Panc1 (cell line): Measurements from ENCODE around the gene PARD6B. TPM values are rescaled to one million over a fixed set of nuclear protein-coding genes. Genes with fewer than 3 reads are reported as not detected.
A peak's percentile ranks its signal among the peaks of the same experiment; 100 is the strongest.

Experiments
- ATAC-seq: fragments of 200-7000 bp; cut with Tn5 transposase; 2 replicates; pipeline ENCODE4 v1.9.1; 2020; ENCODE audit warnings: mild to moderate bottlenecking, moderate library complexity
- Bru-seq: library from RNA; stranded (reverse); fragments of 400-500 nt; gene quantifications from one replicate; lab custom pipeline; 2021; lab: Mats Ljungman, UMichigan
- BruChase-seq, 2 experiments: library from RNA; stranded (reverse); fragments of 400-500 nt; gene quantifications; one replicate each; lab custom pipeline; 2021; lab: Mats Ljungman, UMichigan
- BruUV-seq: library from RNA; stranded (reverse); fragments of 400-500 nt; replicated peaks from 2 replicates; lab custom pipeline; 2021; lab: Mats Ljungman, UMichigan
- CTCF ChIA-PET: fragments of 300-600 bp; sonication (Branson Sonifier 250); formaldehyde crosslinking; loops from one replicate; lab custom pipeline; 2022; ENCODE audit warnings: antibody characterized with exemption; lab: Charles Lee
- POLR2A ChIA-PET: fragments of 300-600 bp; sonication (Branson Sonifier 250); formaldehyde crosslinking; loops from one replicate; lab custom pipeline; 2022; ENCODE audit warnings: antibody characterized with exemption; lab: Charles Lee
- DNase-seq: peaks from one replicate; pipeline ENCODE4 v3.0.0-alpha.2; 2010; ENCODE audit warnings: low read depth, low spot score
- H3K27ac ChIP-seq: 2 replicates; pipeline ENCODE4 v1.5.1; 2011; ENCODE audit warnings: mild to moderate bottlenecking, low read length, inconsistent platforms
- H3K27me3 ChIP-seq: fragments of 200-500 bp; sonication (Bioruptor generic); 2 replicates; pipeline ENCODE4 v1.6.0; 2014; ENCODE audit warnings: low read length, inconsistent platforms; ENCODE audit not compliant: control insufficient read depth, insufficient read depth
- H3K36me3 ChIP-seq: fragments of 200-500 bp; sonication (Bioruptor generic); 2 replicates; pipeline ENCODE4 v1.5.1; 2014; ENCODE audit warnings: inconsistent platforms, mild to moderate bottlenecking, low read length, moderate library complexity; ENCODE audit not compliant: control insufficient read depth, insufficient read depth
- H3K4me1 ChIP-seq: 2 replicates; pipeline ENCODE4 v1.5.1; 2011; ENCODE audit warnings: inconsistent platforms, mild to moderate bottlenecking, low read length, moderate library complexity; ENCODE audit not compliant: control insufficient read depth, insufficient read depth
- H3K4me3 ChIP-seq, 2 experiments: 2 replicates each; pipeline ENCODE4 v1.5.1; 2011 to 2012; ENCODE audit warnings: low read depth in 2 of 2, low read length in 2 of 2, mild to moderate bottlenecking in 2 of 2, inconsistent platforms in 1 of 2, moderate library complexity in 1 of 2
- H3K9me3 ChIP-seq: fragments of 200-500 bp; sonication (Bioruptor generic); 2 replicates; pipeline ENCODE4 v1.5.1; 2014; ENCODE audit warnings: low read depth, mild to moderate bottlenecking, inconsistent platforms, low read length, moderate library complexity; ENCODE audit not compliant: control insufficient read depth, insufficient read depth
- CTCF ChIP-seq: fragments of 450-650 bp; IDR thresholded peaks from 2 replicates; pipeline ENCODE4 v1.5.1; 2017; ENCODE audit warnings: mild to moderate bottlenecking
- POLR2AphosphoS5 ChIP-seq: IDR thresholded peaks from 2 replicates; pipeline ENCODE4 v1.6.1; 2012; ENCODE audit warnings: mild to moderate bottlenecking, low read depth, low read length, moderate library complexity
- REST ChIP-seq, 2 experiments: IDR thresholded peaks; 2 replicates each; pipeline ENCODE4 v1.6.1; 2011 to 2012; ENCODE audit warnings: low read depth in 2 of 2, control low read depth in 1 of 2, low read length in 1 of 2, mild to moderate bottlenecking in 1 of 2, moderate library complexity in 1 of 2; ENCODE audit not compliant: insufficient read depth in 1 of 2
- SIN3A ChIP-seq: IDR thresholded peaks from 2 replicates; pipeline ENCODE4 v1.6.1; 2012; ENCODE audit warnings: low read depth, mild to moderate bottlenecking, low read length, moderate library complexity, borderline replicate concordance; ENCODE audit not compliant: insufficient read depth
- TCF7L2 ChIP-seq: IDR thresholded peaks from 2 replicates; pipeline ENCODE4 v1.6.1; 2011; ENCODE audit warnings: mild to moderate bottlenecking, low read depth, low read length, inconsistent platforms
- in situ Hi-C: cut with HindIII; loops from 2 replicates; pipeline ENCODE4 v1.10.0; 2016; ENCODE audit warnings: low sequenced_read_pairs, low pct_unique_long_range_greater_than_20kb
- intact Hi-C: fragments of 100-400 bp; cut with micrococcal nuclease; formaldehyde crosslinking; loops from one replicate; pipeline ENCODE4 v1.10.0; 2022; ENCODE audit not compliant: unreplicated experiment
- long read RNA-seq: library from polyadenylated mRNA; unstranded; transcript quantifications from one replicate; pipeline ENCODE4 v2.0.0, GENCODE V29; 2021; ENCODE audit not compliant: unreplicated experiment
- polyA plus RNA-seq: library from polyadenylated mRNA; unstranded; fragments of >200 nt; gene quantifications from one replicate; pipeline ENCODE4 v1.2.1, GENCODE V29; 2012; ENCODE audit warnings: missing spikeins; ENCODE audit not compliant: insufficient read length
- total RNA-seq: library from RNA; stranded (reverse); gene quantifications from one replicate; pipeline ENCODE4 v1.2.1, GENCODE V29; 2021; ENCODE audit not compliant: unreplicated experiment

The PARD6B gene
- total RNA-seq = 132 TPM
- polyA plus RNA-seq = 11.2 TPM
- percentile 100 among the genes with signal in this experiment for Bru-seq, nascent RNA
- percentile 99 among the genes with signal in this experiment for BruChase-seq, experiment 1, labeled RNA remaining after a 2-hour chase
- BruChase-seq, experiment 2, labeled RNA remaining after a 6-hour chase = percentile 97 among the genes with signal in this experiment
- long read RNA-seq, full-length matches to known transcripts = 9 of 39 reads
- long read RNA-seq, partial matches to known transcripts = 3 of 39 reads
- long read RNA-seq, other reads (novel, unspliced or antisense) = 27 of 39 reads

- Histone ChIP-seq H3K9me3 (no peaks in the 10 kb centered on the region), H3K27ac (peak within 1 kb of the TSS; percentile 100), H3K27me3 (no peaks in the 10 kb centered on the region), H3K4me3 (peak within 1 kb of the TSS; percentile 71 to 89), H3K4me1 (peaks cover 54% of the 10 kb centered on the region), H3K36me3 (peaks cover 13% of the 10 kb centered on the region)
- in situ Hi-C loops = loop anchor here (5.0 kb wide), 1 partner anchor 34 kb away; no protein-coding TSS in a partner anchor
- ChIA-PET POLR2A (interaction anchor here (0.6 to 1.5 kb wide), 8 partner anchors 10 to 51 kb away, joined by 3 to 21 read pairs (median 5); partner anchors contain the start of gene RIPOR3), CTCF (interaction anchor here (0.6 kb wide), 3 partner anchors 11 to 150 kb away, joined by 3 to 6 read pairs (median 3); partner anchors contain the start of gene RIPOR3)
- intact Hi-C loops = no loop called here
- DNase-seq (peak; percentile 95), ATAC-seq (peak; percentile 83)
- 0 out of 4 replicates have a peak, but pooled peaks of 1 of the 2 experiments have one; percentile 49 for TF ChIP-seq REST (IDR thresholded peaks at IDR 0.05; ENCODE audit: insufficient read depth in 1 of 2, low read depth in 2 of 2, low read length in 1 of 2)
- TF ChIP-seq POLR2AphosphoS5 = peak; percentile 75
- peak; percentile 93; the same call in 1 of the 2 replicates for TF ChIP-seq SIN3A
- TF ChIP-seq CTCF = no peak
- peak; percentile 52; the same call in 1 of the 2 replicates for TF ChIP-seq TCF7L2
- no TSS peak for BruUV-seq
Measured at GRCh38 chr20:50731055-50731929, at the start of gene PARD6B. PARD6B (plus strand) TSS chr20:50731580; CDS start chr20:50731787, 207 bp downstream.

GRCh38 chr20:50682065-50682464, 49.3 kb upstream of the PARD6B start:
- H3K9me3 ChIP-seq = no peaks in the 10 kb centered on the region
- H3K27ac ChIP-seq = peak overlapping the region; percentile 99
- no TSS peak for BruUV-seq
- no peak for TF ChIP-seq SIN3A
- no peak for TF ChIP-seq TCF7L2
- TF ChIP-seq POLR2AphosphoS5 = no peak
- TF ChIP-seq REST (IDR thresholded peaks at IDR 0.05; ENCODE audit: insufficient read depth in 1 of 2, low read depth in 2 of 2, low read length in 1 of 2) = no peak
- no peak for TF ChIP-seq CTCF
- ChIA-PET POLR2A (no interaction called here), CTCF (no interaction called here)
- ATAC-seq (no peak), DNase-seq (no peak)
- H3K36me3 ChIP-seq = no peaks in the 10 kb centered on the region
- no peaks in the 10 kb centered on the region for H3K27me3 ChIP-seq
- in situ Hi-C loops (no loop called here), intact Hi-C loops (no loop called here)
- no peak overlapping the region for H3K4me3 ChIP-seq
- H3K4me1 ChIP-seq = peaks cover 60% of the 10 kb centered on the region
